ACHN (cell line): Measurements from ENCODE around the gene HCN4.
"Not testable (repeated sequence)": the region's sequence is repeated elsewhere in the genome, so short reads cannot be mapped to it uniquely, and the experiment has no call there.

Source experiments
- DNase-seq: peaks from one replicate; pipeline ENCODE4 v3.0.0-alpha.2; 2015
- in situ Hi-C: cut with HindIII; loops from 2 replicates; pipeline ENCODE4 v1.10.0; 2017; ENCODE audit warnings: low sequenced_read_pairs, low pct_ligation_motif_present, low pct_unique_long_range_greater_than_20kb

HCN4 gene

DNA sequence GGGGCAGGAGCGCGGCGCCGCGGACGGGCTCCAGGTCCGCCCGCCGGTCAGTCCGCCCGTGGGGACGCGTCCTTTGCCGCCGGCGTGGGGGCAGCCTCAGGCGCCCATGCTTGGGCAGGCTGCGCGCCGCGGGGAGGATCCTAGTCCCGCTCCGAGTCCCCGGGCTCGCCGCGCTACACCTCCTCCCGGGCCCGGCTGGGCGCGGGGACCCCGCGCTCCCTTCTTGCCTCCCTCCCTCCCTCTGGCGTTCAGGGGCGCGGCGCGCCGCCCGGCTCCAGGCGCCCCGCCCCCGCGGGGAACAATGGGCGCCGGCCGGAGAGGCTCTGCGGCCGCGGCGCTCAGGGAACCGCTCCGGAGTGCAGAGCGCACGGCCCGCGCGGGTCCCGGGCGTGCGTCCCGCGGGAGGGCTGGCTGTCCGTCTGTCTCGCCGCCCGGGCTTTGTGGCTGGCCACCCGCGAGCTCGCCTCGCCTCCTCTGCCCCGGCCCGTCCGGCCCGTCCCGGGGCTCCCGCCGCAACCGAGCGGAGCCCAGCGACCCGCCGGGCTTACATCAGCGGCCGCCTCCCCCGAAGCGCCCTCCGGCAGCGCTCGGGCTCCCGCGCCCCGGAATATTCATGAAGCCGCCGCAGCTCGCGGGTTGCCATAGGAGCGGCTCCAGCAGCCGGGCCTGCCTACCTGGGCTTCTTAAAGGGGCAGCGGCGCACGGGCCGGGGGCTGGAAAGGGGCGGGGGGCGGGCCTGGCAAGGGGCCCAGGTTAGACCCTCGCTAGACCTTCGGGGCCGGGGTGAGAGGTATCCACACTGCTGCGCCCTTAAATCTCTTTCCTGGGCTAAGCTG is at the start of gene HCN4:
HCN4 (minus strand) TSS at position 658 of the 836 bp plus-strand sequence. CDS start 688 bp downstream, outside the sequence.
- in situ Hi-C loops = no loop called here
- no peak for DNase-seq

DNA sequence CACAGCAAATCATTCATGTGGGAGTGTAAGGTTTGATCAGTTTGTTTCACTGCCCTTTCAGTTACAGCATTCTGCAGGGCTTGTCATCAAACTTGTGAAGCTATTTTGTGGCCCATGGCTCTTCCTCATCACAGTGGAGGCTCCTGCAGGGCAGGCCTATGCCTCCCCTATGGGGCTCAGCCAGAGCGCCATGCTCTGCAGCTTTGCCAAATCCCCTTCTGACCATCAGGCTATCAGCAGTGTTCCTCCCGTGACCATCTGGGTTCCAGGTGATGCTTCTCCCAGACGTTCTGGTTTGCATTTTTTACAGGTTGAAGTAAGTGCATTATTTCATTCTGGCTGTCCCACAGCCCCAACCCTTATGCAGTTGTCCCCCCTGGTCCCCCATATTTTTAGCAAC is 46.1 kb upstream of the HCN4 start:
- in situ Hi-C loops = no loop called here
- DNase-seq = no peak

DNA sequence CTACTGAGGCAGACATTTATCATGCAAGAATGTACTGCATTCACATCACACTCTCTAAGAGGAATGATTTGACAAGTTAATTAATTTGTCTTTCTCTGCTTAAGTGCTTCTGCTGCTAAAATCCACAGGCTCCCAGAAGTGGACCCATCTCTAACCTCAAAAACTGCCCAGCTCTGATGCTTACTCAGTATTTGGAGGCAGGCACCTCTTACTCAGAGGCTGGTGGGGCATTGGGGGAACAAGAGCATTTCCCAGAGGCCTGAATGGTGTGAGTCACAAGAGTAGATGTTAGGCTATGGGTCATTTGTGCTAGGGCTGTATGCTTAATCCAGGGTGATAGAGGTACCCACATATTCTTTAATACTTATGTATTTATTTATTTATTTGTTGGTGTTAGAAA is 34.4 kb upstream of the HCN4 start:
- DNase-seq = no peak
- in situ Hi-C loops = no loop called here

DNA sequence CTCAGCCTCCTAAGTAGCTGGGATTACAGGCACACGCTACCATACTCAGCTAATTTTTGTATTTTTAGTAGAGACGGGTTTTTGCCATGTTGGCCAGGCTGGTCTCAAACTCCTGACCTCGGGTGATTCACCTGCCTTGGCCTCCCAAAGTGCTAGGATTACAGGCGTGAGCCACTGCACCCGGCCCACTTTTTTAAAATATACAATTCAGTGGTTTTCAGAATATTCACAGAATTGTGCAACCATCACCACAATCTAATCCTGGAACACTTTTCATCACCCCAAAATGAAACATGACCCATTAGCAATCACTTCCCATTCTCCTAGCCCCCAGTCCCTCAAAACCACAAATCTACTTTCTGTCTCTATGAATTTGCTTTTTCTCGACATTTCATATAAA is 31.5 kb upstream of the HCN4 start:
- in situ Hi-C loops, DNase-seq: not testable (repeated sequence)

DNA sequence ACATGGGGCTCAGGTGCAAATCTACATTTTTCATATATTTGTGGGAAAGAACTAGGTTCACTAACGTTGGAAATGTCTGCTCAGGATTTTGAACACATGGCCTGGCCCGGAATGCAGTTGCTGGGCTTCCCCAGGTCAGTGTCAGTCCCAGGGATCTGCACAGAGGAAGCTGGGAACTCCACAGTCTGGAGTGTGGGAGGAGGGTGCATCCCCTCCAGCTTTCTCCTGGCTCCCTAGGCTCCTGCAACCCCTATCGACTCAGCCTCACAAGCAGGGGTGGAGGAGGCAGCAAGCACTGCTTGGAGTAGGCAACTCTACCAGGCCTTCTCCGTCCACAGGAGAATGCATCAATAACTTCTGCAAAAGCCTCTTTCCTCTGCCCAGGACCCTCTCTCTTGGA is 30.1 kb upstream of the HCN4 start:
- DNase-seq = no peak
- in situ Hi-C loops = no loop called here

DNA sequence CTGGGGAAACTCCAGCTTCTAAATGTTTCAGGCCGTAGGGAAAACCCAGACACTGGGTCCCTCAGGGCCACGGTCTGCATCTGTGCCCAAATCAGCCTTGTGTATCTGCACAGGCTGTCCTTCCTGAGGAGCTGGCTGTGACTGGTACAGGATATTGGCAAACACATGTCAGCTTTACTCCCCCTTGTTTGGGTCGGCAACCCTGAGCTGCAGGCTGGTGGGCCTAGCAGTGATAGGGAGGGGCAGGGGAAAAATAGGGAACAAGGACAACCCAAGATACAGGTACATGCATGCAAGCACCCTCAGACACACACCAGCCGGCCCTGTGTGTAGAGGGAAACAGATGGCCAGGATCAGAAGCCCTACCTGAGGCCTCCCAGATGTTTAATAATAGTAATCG is 28.7 kb upstream of the HCN4 start:
- in situ Hi-C loops = no loop called here
- DNase-seq = no peak

DNA sequence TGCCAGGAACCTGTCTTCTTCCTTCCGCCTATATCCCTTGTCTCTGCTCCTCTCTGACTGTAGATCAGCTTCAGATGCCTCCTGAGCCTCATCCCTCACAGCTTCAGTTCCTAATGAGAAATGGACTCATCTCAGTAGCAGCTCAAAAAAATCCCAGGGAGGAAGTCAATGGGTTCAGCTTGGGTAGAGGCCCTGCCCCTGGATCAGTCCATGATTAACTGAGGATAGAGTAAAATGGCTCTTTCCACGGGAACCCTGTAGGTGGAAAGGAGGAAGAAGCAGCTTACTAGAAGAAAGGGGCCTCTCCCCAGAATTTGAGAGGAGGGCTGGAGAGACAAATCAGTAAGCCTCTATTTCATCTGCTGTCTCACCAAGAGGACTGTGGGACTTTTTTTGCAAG is 26.9 kb upstream of the HCN4 start:
- in situ Hi-C loops = no loop called here
- no peak for DNase-seq

DNA sequence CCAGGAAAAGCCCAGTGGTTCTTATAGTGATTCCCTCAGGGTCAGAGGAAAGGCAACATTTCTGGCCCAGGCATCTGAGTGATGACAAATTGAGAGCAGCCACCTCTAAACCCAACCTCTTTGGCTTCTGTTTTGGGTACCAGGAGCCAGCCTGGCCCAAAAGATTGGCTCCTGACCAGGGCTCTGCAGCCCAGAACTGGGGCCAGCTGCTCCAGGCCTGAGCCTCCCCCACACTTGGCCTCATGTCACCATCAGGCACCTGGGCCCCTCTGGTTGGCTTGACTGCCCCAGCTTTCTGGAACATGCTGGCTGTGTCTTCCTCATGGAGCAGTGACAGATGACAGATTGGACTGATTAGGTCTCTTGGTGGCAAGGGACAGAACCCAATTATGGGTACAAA is 26.0 kb upstream of the HCN4 start:
- in situ Hi-C loops = no loop called here
- no peak for DNase-seq

DNA sequence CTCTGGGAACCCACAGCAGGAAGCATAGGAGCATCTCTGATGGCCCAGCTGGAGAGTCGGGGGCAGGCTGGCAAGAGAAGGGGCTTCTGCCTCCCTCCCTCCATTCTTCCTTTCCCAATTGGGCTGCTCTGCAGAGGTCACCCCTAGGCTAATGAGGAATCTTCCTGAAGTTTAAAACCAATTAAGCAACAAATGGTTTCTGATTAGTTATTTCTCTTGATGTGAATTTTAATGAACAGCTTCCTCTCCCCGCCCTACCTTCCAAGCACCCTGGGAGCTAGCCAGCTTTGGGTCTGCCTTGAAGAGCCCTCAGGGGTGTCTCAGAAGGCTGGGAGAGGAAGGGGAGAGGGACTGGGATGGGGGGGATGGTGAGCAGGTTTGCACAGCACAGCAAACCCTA is 24.6 kb upstream of the HCN4 start:
- in situ Hi-C loops = no loop called here
- no peak for DNase-seq

DNA sequence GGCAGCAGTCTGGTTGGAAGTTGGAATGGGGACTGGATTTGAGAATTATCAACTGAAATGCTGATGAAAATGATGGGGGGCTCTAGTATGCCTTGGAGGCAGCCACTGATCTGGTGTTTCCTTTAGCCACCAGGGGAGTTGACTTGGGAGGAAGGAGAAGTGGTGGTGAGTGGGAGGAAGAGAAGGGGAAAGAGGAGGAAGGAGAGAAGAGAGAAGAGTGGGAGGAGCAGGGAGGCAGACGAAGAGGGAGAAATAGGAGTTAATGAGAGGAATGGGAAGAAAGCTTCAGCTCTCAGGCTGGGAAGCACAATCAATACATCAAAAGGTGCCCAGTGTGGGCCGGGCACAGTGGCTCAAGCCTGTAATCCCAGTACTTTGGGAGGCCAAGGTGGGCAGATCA is 23.3 kb upstream of the HCN4 start:
- in situ Hi-C loops = no loop called here
- no peak for DNase-seq

DNA sequence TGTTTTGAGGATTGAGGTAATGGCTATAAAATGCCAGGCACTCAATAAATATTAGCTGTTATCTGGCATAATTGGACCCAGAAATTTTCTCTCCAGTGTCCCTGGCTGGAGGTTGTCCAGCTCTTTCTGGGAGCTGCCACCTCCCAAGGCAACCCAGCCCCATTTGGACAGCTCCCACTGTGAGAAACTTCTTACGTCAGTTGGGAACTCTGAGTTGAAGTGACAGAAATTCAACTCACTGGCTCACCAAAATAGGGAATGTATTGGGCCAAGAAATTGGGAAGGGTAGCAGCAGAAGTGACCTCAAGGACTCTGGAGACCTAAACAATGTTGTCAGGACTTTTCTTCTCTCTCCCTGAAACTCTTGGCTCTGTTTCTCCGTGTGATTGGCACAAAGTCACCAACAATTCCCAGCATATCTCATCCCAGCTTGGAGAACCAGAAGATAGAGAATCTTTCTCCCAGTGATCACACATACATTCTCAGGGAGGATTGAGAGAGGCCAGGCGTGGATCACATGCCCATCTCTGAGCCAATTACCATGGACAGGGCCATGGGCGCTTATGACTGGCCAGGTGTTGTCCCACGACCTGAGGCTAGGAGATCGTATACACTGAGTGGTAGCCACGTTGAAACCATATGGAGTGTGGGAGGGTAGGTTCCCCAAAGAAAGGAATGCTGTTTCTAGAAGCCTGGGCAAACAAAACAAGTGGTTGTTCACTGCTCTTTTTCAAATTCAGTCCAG is 22.5 kb upstream of the HCN4 start:
- DNase-seq = no peak
- in situ Hi-C loops = no loop called here

DNA sequence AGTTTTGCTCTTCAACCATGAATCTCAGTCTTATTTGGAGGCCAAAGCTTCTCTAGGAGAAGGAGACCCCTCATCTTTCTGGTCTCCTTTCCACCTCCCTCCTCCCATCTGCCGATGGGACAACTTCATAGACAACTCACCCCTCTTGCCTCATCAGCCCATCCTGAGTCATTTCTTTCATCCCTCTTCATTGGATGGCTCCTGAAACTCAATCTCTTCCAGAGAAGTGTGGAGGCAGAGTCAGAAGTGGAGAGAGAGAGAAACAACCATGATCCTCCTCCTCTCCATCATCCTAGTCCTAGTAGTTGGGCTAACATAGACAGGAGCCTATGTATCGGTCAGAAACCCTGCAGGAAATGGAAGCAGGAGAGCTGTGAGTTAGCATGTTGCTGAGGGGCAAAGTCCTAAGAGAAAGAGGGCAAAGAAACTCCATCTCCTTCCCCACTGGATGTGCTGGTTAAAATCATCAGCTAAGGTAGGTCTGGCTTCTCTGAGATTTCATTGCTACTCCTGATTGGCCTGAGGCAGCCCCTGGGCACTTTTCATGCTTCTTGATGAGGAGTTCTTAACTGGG is 21.3 kb upstream of the HCN4 start:
- in situ Hi-C loops = no loop called here
- DNase-seq = no peak

DNA sequence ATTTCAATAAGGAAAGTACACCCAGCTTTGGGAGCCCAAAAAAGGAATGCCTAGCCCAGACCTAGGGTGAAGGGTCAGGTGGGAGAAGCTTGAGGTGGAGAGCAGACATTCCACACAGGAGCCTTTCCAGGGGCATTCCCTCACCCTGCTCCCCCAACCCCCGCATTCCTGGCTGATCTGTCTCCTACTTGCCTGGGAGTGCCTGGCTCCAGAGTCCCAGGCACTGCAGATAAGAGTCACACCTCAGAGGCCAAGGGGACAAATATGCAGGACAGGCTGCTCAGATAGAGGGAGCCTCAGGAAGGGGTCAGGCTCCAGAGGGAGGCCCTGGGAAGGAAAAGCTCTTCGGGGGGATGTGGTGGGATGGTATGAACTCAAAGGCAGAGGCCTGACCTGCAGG is 20.8 kb upstream of the HCN4 start:
- in situ Hi-C loops = no loop called here
- no peak for DNase-seq

DNA sequence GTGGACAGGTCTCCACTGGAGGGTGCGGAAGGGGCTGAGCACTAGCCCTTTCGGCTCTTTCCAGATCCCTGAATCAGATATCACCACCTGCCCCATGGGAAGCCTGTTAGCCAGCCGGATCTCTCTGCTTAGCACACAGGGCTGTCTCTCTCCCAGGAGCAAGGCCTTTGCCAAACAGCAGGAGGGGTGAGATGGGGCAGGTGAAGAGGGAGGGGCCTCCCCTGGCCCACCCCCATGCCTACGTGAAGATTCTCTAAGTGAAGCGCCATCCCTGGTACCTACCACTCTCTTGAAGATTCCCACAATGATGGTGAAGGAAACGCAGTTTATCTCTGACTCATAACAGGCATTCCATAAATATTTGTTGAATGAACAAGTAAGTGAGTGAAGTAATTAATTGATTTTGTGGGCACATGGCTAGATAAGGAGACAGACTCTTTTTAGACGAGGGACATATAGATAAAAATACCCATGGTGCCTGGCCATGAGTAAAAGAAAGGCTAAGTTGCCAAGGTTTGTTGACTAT is 19.6 kb upstream of the HCN4 start:
- in situ Hi-C loops = no loop called here
- DNase-seq = peak; percentile 71

DNA sequence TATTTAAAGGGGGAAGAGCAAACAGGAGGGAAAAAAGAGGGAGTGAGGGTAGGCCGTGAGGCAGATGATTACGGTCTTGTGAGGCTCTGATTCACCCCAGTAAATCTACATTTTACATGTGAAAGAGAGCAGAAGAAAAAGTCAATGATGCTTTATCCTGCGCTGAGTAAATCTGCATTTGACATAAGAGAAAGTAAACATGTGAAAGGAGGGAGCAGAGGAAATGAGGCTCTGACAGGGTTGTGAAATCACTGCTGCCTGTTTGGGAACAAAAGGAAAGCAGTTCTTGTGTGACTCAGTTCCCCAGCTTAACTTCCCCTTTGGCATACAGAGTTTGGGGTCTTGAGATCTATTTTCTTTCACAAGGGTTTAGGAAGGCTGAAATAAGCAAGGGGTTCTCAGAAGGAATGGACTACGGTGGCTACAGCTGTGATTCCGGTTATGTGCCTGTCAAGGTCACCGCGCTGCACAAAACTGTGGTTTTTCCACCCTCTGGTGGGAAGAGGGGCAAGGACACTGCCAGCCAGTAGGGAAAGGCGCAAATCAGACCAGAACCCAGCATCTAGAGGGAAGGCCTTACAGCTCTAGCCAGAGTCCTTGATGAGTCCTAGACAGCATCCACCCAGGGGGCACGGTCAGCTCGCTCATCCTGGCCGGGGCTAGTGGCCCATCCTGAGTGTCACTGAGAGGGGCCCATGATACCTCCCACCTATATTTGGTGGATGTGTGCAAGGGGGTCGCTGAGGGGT is 18.9 kb upstream of the HCN4 start:
- in situ Hi-C loops = no loop called here
- DNase-seq = no peak

DNA sequence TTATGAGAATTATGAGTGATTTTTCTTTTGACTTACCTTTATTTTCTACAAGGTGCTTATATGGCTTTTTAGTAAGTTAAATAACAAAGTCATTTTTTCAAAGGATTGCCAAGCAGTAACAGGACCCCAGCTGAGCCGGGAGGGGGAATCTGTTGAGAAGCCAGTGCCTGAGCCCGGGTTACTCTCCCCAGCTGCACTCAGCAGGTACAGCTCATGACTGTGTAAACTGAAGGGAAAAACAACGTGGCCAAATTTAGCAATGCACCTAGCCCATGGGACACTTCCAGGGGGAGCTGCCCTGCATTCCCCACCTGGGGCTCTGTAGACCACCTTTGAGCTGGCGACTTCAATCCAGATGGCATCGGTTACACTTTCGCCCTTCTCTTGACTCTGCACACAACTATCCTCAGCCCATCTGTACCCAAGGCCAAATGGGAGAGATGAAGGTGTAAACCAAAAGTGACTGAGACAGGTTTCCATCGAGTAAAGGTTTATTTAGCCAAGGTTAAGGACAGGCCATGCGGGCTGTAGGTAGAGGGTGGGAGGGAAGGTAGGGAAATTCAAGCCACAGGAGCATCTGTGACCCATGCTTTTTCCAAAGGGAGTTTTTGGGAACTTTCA is 18.2 kb upstream of the HCN4 start:
- DNase-seq = no peak

DNA sequence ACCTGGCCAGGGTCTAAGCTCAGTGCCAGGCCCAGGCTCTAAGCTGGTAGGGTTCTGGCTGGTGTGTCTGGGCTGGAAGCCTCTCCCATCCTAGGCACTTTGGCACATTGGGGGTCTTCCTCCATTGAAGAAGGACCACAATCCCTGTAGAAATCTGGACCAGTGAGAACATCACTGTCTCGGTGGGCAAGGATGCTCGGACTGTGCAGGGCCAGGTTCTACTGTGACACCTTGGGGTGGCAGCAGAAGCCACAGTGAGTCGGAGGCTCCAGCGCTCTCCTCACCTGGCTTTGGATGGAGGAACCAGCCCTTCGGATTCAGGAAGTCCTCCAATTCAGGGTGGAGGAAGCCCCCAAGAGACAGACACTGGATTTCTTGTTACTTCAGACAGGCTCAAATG is 17.5 kb upstream of the HCN4 start:
- no peak for DNase-seq
- in situ Hi-C loops = no loop called here

More for the DNA sequence above, 18.2 kb upstream of the HCN4 start:
- in situ Hi-C loops = no loop called here

DNA sequence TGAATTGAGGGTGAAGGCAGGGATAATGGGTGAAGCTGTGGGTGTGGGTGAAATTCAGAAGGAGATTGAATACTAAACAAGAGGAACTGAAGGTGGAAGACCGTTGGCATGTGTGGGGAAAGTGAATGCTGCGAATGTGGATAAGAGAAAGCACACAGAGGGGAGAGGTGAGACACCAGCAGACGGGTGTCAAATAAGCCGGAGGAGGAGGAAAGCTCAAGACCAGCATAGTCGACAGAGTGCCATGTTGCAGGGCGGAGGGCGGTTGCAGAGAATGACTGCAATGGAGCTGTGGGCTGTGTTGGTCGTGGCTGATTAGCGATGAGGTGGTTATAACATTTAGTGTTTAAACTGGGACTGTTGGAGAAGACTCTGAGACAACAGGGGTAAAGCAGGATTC is 16.4 kb upstream of the HCN4 start:
- in situ Hi-C loops = no loop called here
- DNase-seq = no peak
